Hepatocyte (in vitro differentiated cells): ENCODE results near the gene AZIN2.

Experiments
- CTCF ChIP-seq: fragments of 200-600 bp; sonication (generic); IDR thresholded peaks from 2 replicates; pipeline ENCODE4 v1.5.1; 2016; ENCODE audit warnings: antibody characterized with exemption, mild to moderate bottlenecking; ENCODE audit not compliant: poor library complexity
- EZH2 ChIP-seq: fragments of 200-600 bp; sonication (generic); IDR thresholded peaks from 2 replicates; pipeline ENCODE4 v1.6.1; 2016; ENCODE audit warnings: antibody characterized with exemption, mild to moderate bottlenecking, borderline replicate concordance
- EZH2phosphoT487 ChIP-seq: fragments of 200-600 bp; sonication (generic); IDR thresholded peaks from one replicate; pipeline ENCODE4 v1.6.1; 2018; ENCODE audit warnings: antibody characterized with exemption, mild to moderate bottlenecking, low read depth, moderate library complexity; ENCODE audit not compliant: unreplicated experiment, severe bottlenecking

GRCh38 chr1:33041026-33041425 lies 39.9 kb upstream of the AZIN2 start:
- TF ChIP-seq CTCF (no peak), EZH2 (no peak), EZH2phosphoT487 (no peak)
